WTC11 (cell line): ENCODE data around the gene UBE2J1. TPM values are rescaled to one million over a fixed set of nuclear protein-coding genes. Genes with fewer than 3 reads are reported as not detected.
A peak's percentile ranks its signal among the peaks of the same experiment; 100 is the strongest.

ENCODE experiments used
- ATAC-seq: fragments of 200-7000 bp; cut with Tn5 transposase; 2 replicates; pipeline ENCODE4 v1.10.0; 2021; ENCODE audit warnings: mild to moderate bottlenecking, moderate library complexity
- CTCF ChIA-PET: fragments of 300-600 bp; sonication (Branson Sonifier 250); formaldehyde crosslinking; loops from one replicate; lab custom pipeline; 2021; ENCODE audit warnings: antibody characterized with exemption; lab: Charles Lee
- POLR2A ChIA-PET: fragments of 350-600 bp; sonication (Branson Sonifier 250); formaldehyde crosslinking; loops from one replicate; lab custom pipeline; 2021; ENCODE audit warnings: antibody characterized with exemption; lab: Charles Lee
- DNase-seq: peaks from one replicate; pipeline ENCODE4 v3.0.0; 2021; ENCODE audit warnings: low spot score
- H3K27ac Mint-ChIP-seq: 2 replicates; pipeline ENCODE4 v1.8.0; 2021; ENCODE audit warnings: mixed read lengths
- H3K27me3 Mint-ChIP-seq: 2 replicates; pipeline ENCODE4 v1.8.0; 2021; ENCODE audit warnings: low read depth, mild to moderate bottlenecking, moderate library complexity, mixed read lengths
- H3K36me3 Mint-ChIP-seq: 2 replicates; pipeline ENCODE4 v1.8.0; 2021; ENCODE audit warnings: mixed read lengths
- H3K4me1 Mint-ChIP-seq: 2 replicates; pipeline ENCODE4 v1.8.0; 2022; ENCODE audit warnings: mixed read lengths
- H3K4me3 Mint-ChIP-seq: 2 replicates; pipeline ENCODE4 v1.8.0; 2021; ENCODE audit warnings: mild to moderate bottlenecking, moderate library complexity, mixed read lengths
- H3K9me3 Mint-ChIP-seq: 2 replicates; pipeline ENCODE4 v1.8.0; 2021; ENCODE audit warnings: mixed read lengths
- CBFB ChIP-seq: sonication (generic); formaldehyde crosslinking; IDR thresholded peaks from 2 replicates; pipeline ENCODE4 v1.8.1; 2022; ENCODE audit warnings: mild to moderate bottlenecking, low read depth, missing genetic modification reagents
- ELF4 ChIP-seq: sonication (generic); formaldehyde crosslinking; IDR thresholded peaks from 2 replicates; pipeline ENCODE4 v1.8.1; 2022; ENCODE audit warnings: low read depth, mild to moderate bottlenecking, moderate library complexity, missing genetic modification reagents
- ERG ChIP-seq: fragments of 250-450 bp; sonication (Bioruptor Pico); IDR thresholded peaks from 2 replicates; pipeline ENCODE4 v1.8.0; 2021; ENCODE audit warnings: mild to moderate bottlenecking
- ESRRA ChIP-seq: sonication (generic); formaldehyde crosslinking; IDR thresholded peaks from 2 replicates; pipeline ENCODE4 v1.8.1; 2022; ENCODE audit warnings: mild to moderate bottlenecking, missing genetic modification reagents, borderline replicate concordance
- ETV6 ChIP-seq: sonication (generic); formaldehyde crosslinking; IDR thresholded peaks from 2 replicates; pipeline ENCODE4 v1.8.1; 2022; ENCODE audit warnings: mild to moderate bottlenecking, missing genetic modification reagents
- GABPB1 ChIP-seq: sonication (generic); formaldehyde crosslinking; IDR thresholded peaks from 2 replicates; pipeline ENCODE4 v1.8.1; 2023; ENCODE audit warnings: mild to moderate bottlenecking, missing genetic modification reagents
- GTF2I ChIP-seq: fragments of 250-450 bp; sonication (Bioruptor Pico); conservative IDR thresholded peaks from 2 replicates; pipeline ENCODE4 v1.4.0; 2021; ENCODE audit warnings: mild to moderate bottlenecking
- HMGA2 ChIP-seq: fragments of 250-450 bp; sonication (Bioruptor Pico); IDR thresholded peaks from 2 replicates; pipeline ENCODE4 v1.4.0; 2021; ENCODE audit warnings: mild to moderate bottlenecking, moderate library complexity
- MXD4 ChIP-seq: fragments of 250-450 bp; sonication (Bioruptor Pico); IDR thresholded peaks from 2 replicates; pipeline ENCODE4 v1.8.0; 2021; ENCODE audit warnings: mild to moderate bottlenecking, moderate library complexity, borderline replicate concordance
- PRRX2 ChIP-seq: fragments of 250-450 bp; sonication (Bioruptor Pico); IDR thresholded peaks from 2 replicates; pipeline ENCODE4 v1.8.0; 2021; ENCODE audit warnings: mild to moderate bottlenecking
- SP1 ChIP-seq: sonication (generic); formaldehyde crosslinking; conservative IDR thresholded peaks from 2 replicates; pipeline ENCODE4 v1.8.1; 2022; ENCODE audit warnings: missing genetic modification reagents
- ZNF219 ChIP-seq: sonication (generic); formaldehyde crosslinking; IDR thresholded peaks from 2 replicates; pipeline ENCODE4 v1.8.0; 2023; ENCODE audit warnings: missing genetic modification reagents, mild to moderate bottlenecking, borderline replicate concordance
- ZNF281 ChIP-seq: sonication (generic); formaldehyde crosslinking; IDR thresholded peaks from 2 replicates; pipeline ENCODE4 v1.8.0; 2023; ENCODE audit warnings: mild to moderate bottlenecking, missing genetic modification reagents
- ZNF396 ChIP-seq: fragments of 250-450 bp; sonication (Bioruptor Pico); IDR thresholded peaks from 2 replicates; pipeline ENCODE4 v1.8.0; 2021; ENCODE audit warnings: mild to moderate bottlenecking, moderate library complexity, borderline replicate concordance
- ZNF416 ChIP-seq: fragments of 250-450 bp; sonication (Bioruptor Pico); IDR thresholded peaks from 2 replicates; pipeline ENCODE4 v1.9.0; 2021; ENCODE audit warnings: mild to moderate bottlenecking, inconsistent platforms
- total RNA-seq: library from RNA; stranded (reverse); gene quantifications from 3 replicates; pipeline ENCODE4 v1.2.3, GENCODE V29; 2021
- TF ChIP-seq, protein P1 (sequence below): sonication (generic); formaldehyde crosslinking; IDR thresholded peaks from 2 replicates; pipeline ENCODE4 v1.8.0; 2023; ENCODE audit warnings: missing genetic modification reagents, mild to moderate bottlenecking, borderline replicate concordance
- TF ChIP-seq, protein P2 (sequence below): fragments of 200-600 bp; IDR thresholded peaks from 2 replicates; pipeline ENCODE4 v1.8.0; 2022; ENCODE audit warnings: antibody characterized with exemption
- TF ChIP-seq, protein P3 (sequence below): fragments of 250-450 bp; sonication (Bioruptor Pico); IDR thresholded peaks from 2 replicates; pipeline ENCODE4 v1.9.0; 2021; ENCODE audit warnings: moderate library complexity, mild to moderate bottlenecking, inconsistent platforms, borderline replicate concordance
- TF ChIP-seq, protein P4 (sequence below): sonication (generic); formaldehyde crosslinking; IDR thresholded peaks from 2 replicates; pipeline ENCODE4 v1.8.0; 2023; ENCODE audit warnings: missing genetic modification reagents

Gene UBE2J1
- total RNA-seq, 1 experiment from 2014 or later, result 12.3 TPM

DNA sequence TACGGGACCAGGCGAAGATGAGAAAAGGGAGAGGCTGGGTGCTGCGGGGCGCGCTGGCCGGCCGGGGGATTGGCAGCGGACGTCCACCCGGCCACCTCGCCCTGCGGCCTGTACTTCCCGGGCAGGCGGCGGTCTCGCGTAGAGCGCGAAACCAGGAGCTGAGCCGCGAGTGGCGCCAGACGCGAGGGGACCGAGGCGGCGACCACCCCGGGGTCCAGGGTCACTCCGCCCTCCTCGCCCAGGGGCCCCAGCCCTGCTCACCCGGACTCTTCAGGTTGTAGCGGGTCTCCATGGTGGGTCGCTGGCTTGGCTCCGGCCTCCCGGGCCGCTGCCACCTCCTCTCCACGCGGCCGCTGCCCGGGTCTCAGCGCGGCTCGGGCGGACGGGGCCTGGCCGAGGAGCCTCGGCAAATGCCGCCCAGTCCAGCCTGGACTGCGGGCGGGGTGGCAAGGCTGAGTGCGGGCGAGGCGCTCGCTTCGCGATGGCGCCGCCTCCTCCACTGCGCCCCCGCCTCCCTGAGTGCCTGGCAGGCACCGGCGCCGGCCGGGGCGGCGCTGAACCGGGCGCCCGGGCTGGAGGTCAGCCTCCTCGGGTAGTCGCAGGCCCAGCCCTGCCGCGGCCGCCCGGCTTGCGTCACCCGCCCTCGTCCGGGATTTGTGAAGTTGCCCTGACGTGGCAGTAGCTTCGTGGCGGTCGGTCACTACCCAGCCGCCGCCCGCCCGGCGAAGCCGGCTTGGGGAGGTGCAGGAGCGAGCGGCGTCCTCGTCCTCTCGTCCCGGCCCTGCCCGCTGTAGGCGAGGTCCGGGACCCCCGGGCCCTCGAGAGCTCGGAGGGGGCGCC is at the start of gene UBE2J1 (continued):
- TF ChIP-seq, protein P1, sequence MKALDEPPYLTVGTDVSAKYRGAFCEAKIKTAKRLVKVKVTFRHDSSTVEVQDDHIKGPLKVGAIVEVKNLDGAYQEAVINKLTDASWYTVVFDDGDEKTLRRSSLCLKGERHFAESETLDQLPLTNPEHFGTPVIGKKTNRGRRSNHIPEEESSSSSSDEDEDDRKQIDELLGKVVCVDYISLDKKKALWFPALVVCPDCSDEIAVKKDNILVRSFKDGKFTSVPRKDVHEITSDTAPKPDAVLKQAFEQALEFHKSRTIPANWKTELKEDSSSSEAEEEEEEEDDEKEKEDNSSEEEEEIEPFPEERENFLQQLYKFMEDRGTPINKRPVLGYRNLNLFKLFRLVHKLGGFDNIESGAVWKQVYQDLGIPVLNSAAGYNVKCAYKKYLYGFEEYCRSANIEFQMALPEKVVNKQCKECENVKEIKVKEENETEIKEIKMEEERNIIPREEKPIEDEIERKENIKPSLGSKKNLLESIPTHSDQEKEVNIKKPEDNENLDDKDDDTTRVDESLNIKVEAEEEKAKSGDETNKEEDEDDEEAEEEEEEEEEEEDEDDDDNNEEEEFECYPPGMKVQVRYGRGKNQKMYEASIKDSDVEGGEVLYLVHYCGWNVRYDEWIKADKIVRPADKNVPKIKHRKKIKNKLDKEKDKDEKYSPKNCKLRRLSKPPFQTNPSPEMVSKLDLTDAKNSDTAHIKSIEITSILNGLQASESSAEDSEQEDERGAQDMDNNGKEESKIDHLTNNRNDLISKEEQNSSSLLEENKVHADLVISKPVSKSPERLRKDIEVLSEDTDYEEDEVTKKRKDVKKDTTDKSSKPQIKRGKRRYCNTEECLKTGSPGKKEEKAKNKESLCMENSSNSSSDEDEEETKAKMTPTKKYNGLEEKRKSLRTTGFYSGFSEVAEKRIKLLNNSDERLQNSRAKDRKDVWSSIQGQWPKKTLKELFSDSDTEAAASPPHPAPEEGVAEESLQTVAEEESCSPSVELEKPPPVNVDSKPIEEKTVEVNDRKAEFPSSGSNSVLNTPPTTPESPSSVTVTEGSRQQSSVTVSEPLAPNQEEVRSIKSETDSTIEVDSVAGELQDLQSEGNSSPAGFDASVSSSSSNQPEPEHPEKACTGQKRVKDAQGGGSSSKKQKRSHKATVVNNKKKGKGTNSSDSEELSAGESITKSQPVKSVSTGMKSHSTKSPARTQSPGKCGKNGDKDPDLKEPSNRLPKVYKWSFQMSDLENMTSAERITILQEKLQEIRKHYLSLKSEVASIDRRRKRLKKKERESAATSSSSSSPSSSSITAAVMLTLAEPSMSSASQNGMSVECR (CRISPR knock-in tag), result peak; percentile 66; the same call in 1 of the 2 replicates
- TF ChIP-seq ZNF396 (CRISPR knock-in tag), result no peak
- TF ChIP-seq ETV6 (CRISPR knock-in tag), result peak; percentile 72
- TF ChIP-seq, protein P2, sequence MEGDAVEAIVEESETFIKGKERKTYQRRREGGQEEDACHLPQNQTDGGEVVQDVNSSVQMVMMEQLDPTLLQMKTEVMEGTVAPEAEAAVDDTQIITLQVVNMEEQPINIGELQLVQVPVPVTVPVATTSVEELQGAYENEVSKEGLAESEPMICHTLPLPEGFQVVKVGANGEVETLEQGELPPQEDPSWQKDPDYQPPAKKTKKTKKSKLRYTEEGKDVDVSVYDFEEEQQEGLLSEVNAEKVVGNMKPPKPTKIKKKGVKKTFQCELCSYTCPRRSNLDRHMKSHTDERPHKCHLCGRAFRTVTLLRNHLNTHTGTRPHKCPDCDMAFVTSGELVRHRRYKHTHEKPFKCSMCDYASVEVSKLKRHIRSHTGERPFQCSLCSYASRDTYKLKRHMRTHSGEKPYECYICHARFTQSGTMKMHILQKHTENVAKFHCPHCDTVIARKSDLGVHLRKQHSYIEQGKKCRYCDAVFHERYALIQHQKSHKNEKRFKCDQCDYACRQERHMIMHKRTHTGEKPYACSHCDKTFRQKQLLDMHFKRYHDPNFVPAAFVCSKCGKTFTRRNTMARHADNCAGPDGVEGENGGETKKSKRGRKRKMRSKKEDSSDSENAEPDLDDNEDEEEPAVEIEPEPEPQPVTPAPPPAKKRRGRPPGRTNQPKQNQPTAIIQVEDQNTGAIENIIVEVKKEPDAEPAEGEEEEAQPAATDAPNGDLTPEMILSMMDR, result no peak
- no peak for TF ChIP-seq PRRX2 (CRISPR knock-in tag)
- no peak for TF ChIP-seq ERG (CRISPR knock-in tag)
- no peak for TF ChIP-seq MXD4 (CRISPR knock-in tag)
- TF ChIP-seq GTF2I (CRISPR knock-in tag), result no peak
- TF ChIP-seq, protein P3, sequence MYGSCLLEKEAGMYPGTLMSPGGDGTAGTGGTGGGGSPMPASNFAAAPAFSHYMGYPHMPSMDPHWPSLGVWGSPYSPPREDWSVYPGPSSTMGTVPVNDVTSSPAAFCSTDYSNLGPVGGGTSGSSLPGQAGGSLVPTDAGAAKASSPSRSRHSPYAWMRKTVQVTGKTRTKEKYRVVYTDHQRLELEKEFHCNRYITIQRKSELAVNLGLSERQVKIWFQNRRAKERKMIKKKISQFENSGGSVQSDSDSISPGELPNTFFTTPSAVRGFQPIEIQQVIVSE, result no peak
- TF ChIP-seq CBFB, result 0 out of 2 replicates have a peak, but pooled peaks have one; percentile 78
- TF ChIP-seq HMGA2 (CRISPR knock-in tag), result no peak
- TF ChIP-seq, protein P4, sequence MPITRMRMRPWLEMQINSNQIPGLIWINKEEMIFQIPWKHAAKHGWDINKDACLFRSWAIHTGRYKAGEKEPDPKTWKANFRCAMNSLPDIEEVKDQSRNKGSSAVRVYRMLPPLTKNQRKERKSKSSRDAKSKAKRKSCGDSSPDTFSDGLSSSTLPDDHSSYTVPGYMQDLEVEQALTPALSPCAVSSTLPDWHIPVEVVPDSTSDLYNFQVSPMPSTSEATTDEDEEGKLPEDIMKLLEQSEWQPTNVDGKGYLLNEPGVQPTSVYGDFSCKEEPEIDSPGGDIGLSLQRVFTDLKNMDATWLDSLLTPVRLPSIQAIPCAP (CRISPR knock-in tag), result peak; percentile 74
- TF ChIP-seq ZNF219 (CRISPR knock-in tag), result peak; percentile 87; the same call in 1 of the 2 replicates
- TF ChIP-seq ELF4, result no peak
- TF ChIP-seq GABPB1, result peak; percentile 95
- TF ChIP-seq, all 79 proteins: peak for 32

DNA sequence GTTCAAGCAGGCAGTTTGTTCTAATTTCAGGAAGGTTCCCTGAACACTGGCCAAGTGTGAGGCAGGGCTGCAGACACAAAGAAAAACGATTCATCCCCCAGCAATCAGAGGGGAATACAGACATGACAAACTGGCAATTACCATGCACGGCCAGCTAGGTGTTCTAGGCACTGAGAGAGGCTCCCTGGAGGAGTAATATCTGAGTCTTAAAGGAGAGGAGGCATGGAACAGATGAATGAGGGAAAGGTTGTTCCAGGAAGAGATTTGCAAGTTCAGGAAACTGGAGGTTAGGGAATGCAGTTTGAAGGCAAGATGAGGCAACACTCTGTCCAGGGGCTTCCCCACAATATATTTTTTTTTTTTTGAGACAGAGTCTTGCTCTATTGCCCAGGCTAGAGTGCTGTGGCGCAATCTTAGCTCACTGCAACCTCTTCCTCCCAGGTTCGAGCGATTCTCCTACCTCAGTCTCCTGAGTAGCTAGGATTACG is 48.4 kb upstream of the UBE2J1 start:
- no peaks in the 10 kb centered on the region for H3K9me3 Mint-ChIP-seq
- ChIA-PET CTCF (interaction anchor here (1.3 to 2.2 kb wide), 3 partner anchors 12 to 89 kb away, joined by 5 to 8 read pairs (median 6); partner anchors contain the start of gene RRAGD), POLR2A (no interaction called here)
- no peak for ATAC-seq
- DNase-seq, result no peak
- no peak overlapping the region for H3K27ac Mint-ChIP-seq
- H3K36me3 Mint-ChIP-seq, result no peaks in the 10 kb centered on the region
- H3K4me1 Mint-ChIP-seq, result peaks cover 34% of the 10 kb centered on the region
- H3K27me3 Mint-ChIP-seq, result no peaks in the 10 kb centered on the region
- H3K4me3 Mint-ChIP-seq, result no peak overlapping the region
- TF ChIP-seq, protein P1 (CRISPR knock-in tag), result no peak
- TF ChIP-seq ESRRA (CRISPR knock-in tag) (no peak), ZNF281 (CRISPR knock-in tag) (no peak), SP1 (CRISPR knock-in tag) (no peak), ZNF416 (CRISPR knock-in tag) (no peak)
